ENCODE data around the gene ATP6V0B. TPM values are rescaled to one million over a fixed set of nuclear protein-coding genes. Genes with fewer than 3 reads are reported as not detected.

The ATP6V0B gene
- total and polyA plus RNA-seq, 2 donors (not counting 3 experiments of a cell fraction or from before 2014, with no cell fraction given) = 110 to 325 TPM

DNA sequence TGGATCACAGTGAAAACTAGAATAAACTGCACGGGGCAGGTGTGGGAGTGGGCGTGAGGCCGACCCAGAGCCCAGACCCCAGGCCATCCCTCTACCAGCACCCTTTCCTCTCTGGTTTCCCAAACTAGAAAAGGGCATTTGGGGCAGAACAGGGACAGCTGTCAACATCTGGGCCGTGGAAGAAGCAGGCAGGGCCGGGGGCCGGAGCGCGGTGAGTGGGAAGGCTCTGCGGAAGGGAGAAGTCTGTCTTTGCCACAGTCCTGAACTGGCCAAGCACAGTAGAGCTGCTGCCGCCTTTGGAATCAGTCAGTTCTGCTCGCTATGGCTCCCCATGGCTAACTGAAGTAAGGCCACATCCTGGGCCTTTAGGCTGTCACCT, 23.2 kb downstream of the ATP6V0B start:
- Histone ChIP-seq H3K36me3 (ENCODE audit: control insufficient read depth in 2 of 2, extremely low read depth in 1 of 2, insufficient read depth in 2 of 2, low read length in 2 of 2) (no peaks in the 10 kb centered on the region), H3K27ac (ENCODE audit: insufficient read depth, low read depth, low read length) (no peak overlapping the region), H3K79me2 (ENCODE audit: control insufficient read depth, insufficient read depth, low read length) (no peaks in the 10 kb centered on the region), H4K20me1 (replicated peaks; ENCODE audit: control insufficient read depth, extremely low read depth, insufficient read depth, low read length) (no peaks in the 10 kb centered on the region), H3K9me3 (replicated peaks; ENCODE audit: control insufficient read depth, insufficient read depth, low read length) (no peaks in the 10 kb centered on the region), H3K27me3 (ENCODE audit: control insufficient read depth in 2 of 2, insufficient read depth in 2 of 2, low read length in 2 of 2) (no peaks in the 10 kb centered on the region), H3K4me1 (ENCODE audit: control insufficient read depth, extremely low read depth, insufficient read depth, low read length) (no peaks in the 10 kb centered on the region), H3K9me1 (replicated peaks; ENCODE audit: control insufficient read depth, extremely low read depth, insufficient read depth, low read length) (no peaks in the 10 kb centered on the region), H3K9ac (replicated peaks; ENCODE audit: extremely low read depth, insufficient read depth, low read length) (no peak overlapping the region), H3K4me2 (ENCODE audit: insufficient read depth, low read length) (no peak overlapping the region), H3K4me3 (replicated peaks in 1 of 3; ENCODE audit: insufficient read depth in 1 of 3, low read depth in 1 of 3, low read length in 3 of 3) (no peak overlapping the region), H2AFZ (ENCODE audit: low read depth, low read length) (no peak overlapping the region)
- ChIA-PET POLR2A (no interaction called here), CTCF (interaction anchor here (1.5 to 1.6 kb wide), 2 partner anchors 10 to 235 kb away, joined by 4 to 5 read pairs; no protein-coding TSS in a partner anchor)
- dilution Hi-C loops (cut with MboI; ENCODE audit: extremely low pct_ligation_motif_present, low sequenced_read_pairs) = no loop called here
- no peak for FAIRE-seq
- intact Hi-C loops (cut with micrococcal nuclease) = no loop called here
- no peak for TF ChIP-seq EZH2 (IDR thresholded peaks at IDR 0.05; ENCODE audit: borderline replicate concordance, low read depth, low read length, severe bottlenecking)
- TF ChIP-seq, protein P1, sequence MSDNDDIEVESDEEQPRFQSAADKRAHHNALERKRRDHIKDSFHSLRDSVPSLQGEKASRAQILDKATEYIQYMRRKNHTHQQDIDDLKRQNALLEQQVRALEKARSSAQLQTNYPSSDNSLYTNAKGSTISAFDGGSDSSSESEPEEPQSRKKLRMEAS (IDR thresholded peaks at IDR 0.05; ENCODE audit: insufficient read depth, insufficient read length) = no peak
- no peak for TF ChIP-seq MYC (IDR thresholded peaks at IDR 0.05; ENCODE audit: low read depth, low read length)
- no peak for TF ChIP-seq JUN (IDR thresholded peaks at IDR 0.05; ENCODE audit: borderline replicate concordance, insufficient read depth, insufficient read length, low read depth)
- no TSS peak for BruUV-seq (replicated peaks)
- no peak for DNase-seq (ENCODE audit: low read depth, low spot score)

- BruUV-seq (replicated peaks) = no TSS peak
- no peak for TF ChIP-seq MYC (IDR thresholded peaks at IDR 0.05; ENCODE audit: low read depth, low read length)
- DNase-seq (ENCODE audit: low read depth, low spot score) (no peak), FAIRE-seq (no peak)
- Histone ChIP-seq H3K9me3 (replicated peaks; ENCODE audit: control insufficient read depth, insufficient read depth, low read length) (no peaks in the 10 kb centered on the region), H3K9me1 (replicated peaks; ENCODE audit: control insufficient read depth, extremely low read depth, insufficient read depth, low read length) (no peaks in the 10 kb centered on the region), H3K79me2 (ENCODE audit: control insufficient read depth, insufficient read depth, low read length) (no peaks in the 10 kb centered on the region), H3K36me3 (ENCODE audit: control insufficient read depth in 2 of 2, extremely low read depth in 1 of 2, insufficient read depth in 2 of 2, low read length in 2 of 2) (no peaks in the 10 kb centered on the region), H3K4me3 (replicated peaks in 1 of 3; ENCODE audit: insufficient read depth in 1 of 3, low read depth in 1 of 3, low read length in 3 of 3) (no peak overlapping the region), H3K9ac (replicated peaks; ENCODE audit: extremely low read depth, insufficient read depth, low read length) (no peak overlapping the region), H2AFZ (ENCODE audit: low read depth, low read length) (no peak overlapping the region), H3K27ac (ENCODE audit: insufficient read depth, low read depth, low read length) (no peak overlapping the region), H4K20me1 (replicated peaks; ENCODE audit: control insufficient read depth, extremely low read depth, insufficient read depth, low read length) (no peaks in the 10 kb centered on the region), H3K27me3 (ENCODE audit: control insufficient read depth in 2 of 2, insufficient read depth in 2 of 2, low read length in 2 of 2) (no peaks in the 10 kb centered on the region), H3K4me1 (ENCODE audit: control insufficient read depth, extremely low read depth, insufficient read depth, low read length) (no peaks in the 10 kb centered on the region), H3K4me2 (ENCODE audit: insufficient read depth, low read length) (no peak overlapping the region)
- intact Hi-C loops (cut with micrococcal nuclease) (no loop called here), dilution Hi-C loops (cut with MboI; ENCODE audit: extremely low pct_ligation_motif_present, low sequenced_read_pairs) (no loop called here)
- ChIA-PET CTCF (interaction anchor here (0.9 to 4.5 kb wide), 5 partner anchors 12 to 236 kb away, joined by 3 to 21 read pairs (median 4); no protein-coding TSS in a partner anchor), POLR2A (no interaction called here)
Observed at GRCh38 chr1:43999455-43999854, 24.7 kb downstream of the ATP6V0B start.
